Parathyroid adenoma (tissue), 2 donors: Measurements from ENCODE around the gene MOSPD3.

ENCODE experiments used
- H2AFZ ChIP-seq: fragments of 300-600 bp; sonication (generic); one replicate; pipeline ENCODE4 v1.7.0; 2017; ENCODE audit warnings: antibody characterized with exemption, mild to moderate bottlenecking
- H3K27ac ChIP-seq: fragments of 300-600 bp; sonication (generic); one replicate; pipeline ENCODE4 v1.7.0; 2017
- H3K27me3 ChIP-seq: fragments of 300-600 bp; sonication (generic); one replicate; pipeline ENCODE4 v1.7.0; 2017; ENCODE audit warnings: low read length; ENCODE audit not compliant: control insufficient read depth, insufficient read depth
- H3K36me3 ChIP-seq: fragments of 300-600 bp; sonication (generic); one replicate; pipeline ENCODE4 v1.7.0; 2017; ENCODE audit warnings: low read length; ENCODE audit not compliant: control insufficient read depth, insufficient read depth
- H3K4me1 ChIP-seq: fragments of 300-600 bp; sonication (generic); one replicate; pipeline ENCODE4 v1.7.0; 2017; ENCODE audit warnings: control low read depth
- H3K4me2 ChIP-seq: fragments of 300-600 bp; sonication (generic); one replicate; pipeline ENCODE4 v1.7.0; 2017; ENCODE audit warnings: low read length
- H3K4me3 ChIP-seq: fragments of 300-600 bp; sonication (generic); one replicate; pipeline ENCODE4 v1.7.0; 2017; ENCODE audit warnings: low read depth, low read length
- H3K79me2 ChIP-seq: fragments of 300-600 bp; sonication (generic); one replicate; pipeline ENCODE4 v1.7.0; 2017; ENCODE audit warnings: control low read depth
- H3K9ac ChIP-seq: fragments of 300-600 bp; sonication (generic); one replicate; pipeline ENCODE4 v1.7.0; 2017; ENCODE audit warnings: mild to moderate bottlenecking
- H3K9me3 ChIP-seq: fragments of 300-600 bp; sonication (generic); one replicate; pipeline ENCODE4 v1.7.0; 2017; ENCODE audit warnings: low read length; ENCODE audit not compliant: control insufficient read depth
- CTCF ChIP-seq: fragments of 300-600 bp; sonication (generic); IDR thresholded peaks from one replicate; pipeline ENCODE4 v1.7.0; 2017; ENCODE audit warnings: antibody characterized with exemption, mild to moderate bottlenecking
- donor health status: primary hyperparathyroidism.

MOSPD3 gene

GRCh38 chr7:100613412-100614175, 1.3 kb downstream of the MOSPD3 start:
- Histone ChIP-seq H3K79me2 (no peaks in the 10 kb centered on the region), H3K27ac (no peak overlapping the region), H3K4me1 (peaks cover 8% of the 10 kb centered on the region), H3K36me3 (no peaks in the 10 kb centered on the region), H3K9ac (no peak overlapping the region), H3K9me3 (no peaks in the 10 kb centered on the region), H2AFZ (no peak overlapping the region), H3K27me3 (no peaks in the 10 kb centered on the region), H3K4me3 (no peak overlapping the region), H3K4me2 (no peak overlapping the region)
- no peak for TF ChIP-seq CTCF

DNA sequence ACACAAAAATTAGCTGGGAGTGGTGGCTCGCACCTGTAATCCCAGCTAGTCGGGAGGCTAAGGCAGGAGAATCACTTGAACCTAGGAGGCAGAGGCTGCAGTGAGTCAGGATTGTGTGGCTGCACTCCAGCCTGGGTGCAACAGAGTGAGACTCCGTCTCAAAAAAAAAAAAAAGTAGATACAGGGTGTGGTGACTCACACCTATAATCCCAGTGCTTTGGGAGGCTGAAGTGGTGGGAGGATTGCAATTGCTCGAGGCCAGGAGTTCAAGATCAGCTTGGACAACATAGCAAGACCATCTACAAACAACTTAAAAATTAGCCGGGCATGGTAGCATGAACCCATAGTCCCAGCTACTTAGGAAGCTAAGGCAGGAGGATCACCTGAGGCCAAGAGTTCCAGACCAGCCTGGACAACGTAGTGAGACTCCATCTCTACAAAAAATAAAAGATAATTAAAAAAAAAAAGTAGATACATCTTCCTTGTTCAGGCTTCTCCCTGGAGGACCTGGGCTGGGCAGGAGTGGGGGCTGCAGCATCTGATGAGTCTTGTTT, 2.0 kb downstream of the MOSPD3 start:
- Histone ChIP-seq H3K9me3 (no peaks in the 10 kb centered on the region), H3K27ac (no peak overlapping the region), H2AFZ (no peak overlapping the region), H3K36me3 (no peaks in the 10 kb centered on the region), H3K4me2 (no peak overlapping the region), H3K4me1 (peaks cover 8% of the 10 kb centered on the region), H3K79me2 (no peaks in the 10 kb centered on the region), H3K4me3 (no peak overlapping the region), H3K27me3 (no peaks in the 10 kb centered on the region), H3K9ac (no peak overlapping the region)
- no peak for TF ChIP-seq CTCF

- no peaks in the 10 kb centered on the region for H3K36me3 ChIP-seq
- H3K9ac ChIP-seq, result no peak overlapping the region
- no peak overlapping the region for H3K27ac ChIP-seq
- no peak overlapping the region for H2AFZ ChIP-seq
- H3K27me3 ChIP-seq, result no peaks in the 10 kb centered on the region
- H3K4me2 ChIP-seq, result no peak overlapping the region
- no peak for TF ChIP-seq CTCF
- no peaks in the 10 kb centered on the region for H3K9me3 ChIP-seq
- H3K79me2 ChIP-seq, result no peaks in the 10 kb centered on the region
- H3K4me1 ChIP-seq, result no peaks in the 10 kb centered on the region
- H3K4me3 ChIP-seq, result no peak overlapping the region
Measured at GRCh38 chr7:100620239-100620638, 7.9 kb downstream of the MOSPD3 start.

GRCh38 chr7:100620804-100621203, 8.5 kb downstream of the MOSPD3 start:
- no peak overlapping the region for H3K4me2 ChIP-seq
- TF ChIP-seq CTCF, result no peak
- no peaks in the 10 kb centered on the region for H3K36me3 ChIP-seq
- no peak overlapping the region for H2AFZ ChIP-seq
- no peaks in the 10 kb centered on the region for H3K79me2 ChIP-seq
- H3K27me3 ChIP-seq, result no peaks in the 10 kb centered on the region
- H3K9me3 ChIP-seq, result no peaks in the 10 kb centered on the region
- H3K9ac ChIP-seq, result no peak overlapping the region
- no peak overlapping the region for H3K4me3 ChIP-seq
- no peak overlapping the region for H3K27ac ChIP-seq
- no peaks in the 10 kb centered on the region for H3K4me1 ChIP-seq

DNA sequence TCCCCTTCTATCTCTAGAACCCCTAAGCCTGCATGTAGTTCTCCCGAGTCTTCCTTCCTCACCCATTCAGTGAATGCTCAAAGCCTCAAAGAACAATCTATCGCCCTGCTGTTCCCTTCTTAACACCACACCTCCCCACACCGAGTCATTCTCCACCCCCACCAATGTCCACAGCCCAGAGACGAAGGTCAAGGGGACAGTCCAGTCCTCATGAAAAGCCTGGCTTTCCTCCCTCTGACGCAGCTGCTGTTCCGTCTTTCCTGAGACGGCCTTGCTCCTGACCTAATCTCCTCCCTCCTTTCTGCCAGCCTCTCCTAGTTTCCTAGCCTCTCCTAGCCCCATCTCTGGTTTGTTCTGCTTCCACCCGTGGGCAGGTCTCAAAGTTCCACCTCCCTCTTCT, 9.2 kb downstream of the MOSPD3 start:
- TF ChIP-seq CTCF, result no peak
- no peaks in the 10 kb centered on the region for H3K36me3 ChIP-seq

More for the DNA sequence above, 9.2 kb downstream of the MOSPD3 start:
- no peak overlapping the region for H3K27ac ChIP-seq
- H3K4me2 ChIP-seq, result no peak overlapping the region
- no peak overlapping the region for H2AFZ ChIP-seq
- H3K9ac ChIP-seq, result no peak overlapping the region
- H3K9me3 ChIP-seq, result no peaks in the 10 kb centered on the region
- no peak overlapping the region for H3K4me3 ChIP-seq
- no peaks in the 10 kb centered on the region for H3K27me3 ChIP-seq
- no peaks in the 10 kb centered on the region for H3K4me1 ChIP-seq
- H3K79me2 ChIP-seq, result no peaks in the 10 kb centered on the region
